SK-N-SH (cell line): ENCODE results near the gene POLL. TPM values are rescaled to one million over a fixed set of nuclear protein-coding genes. Genes with fewer than 3 reads are reported as not detected.

Experiments
- CTCF ChIA-PET: fragments of 300-600, 350-600 bp; formaldehyde crosslinking; extraction: SDS; loops from one replicate; lab custom pipeline; 2021; lab: Yijun Ruan, JAX
- POLR2A ChIA-PET: fragments of 350-600 bp; sonication (Branson Sonifier 250); formaldehyde crosslinking; extraction: SDS; loops from one replicate; lab custom pipeline; 2020; ENCODE audit warnings: antibody characterized with exemption, inconsistent platforms; lab: Yijun Ruan, JAX
- DNase-seq: peaks from one replicate; pipeline ENCODE4 v3.0.0; 2012
- H2AFZ ChIP-seq: fragments of 200-600 bp; sonication (generic); 2 replicates; pipeline ENCODE4 v1.8.1; 2016; ENCODE audit warnings: antibody characterized with exemption, mild to moderate bottlenecking, low read depth
- H3F3A ChIP-seq: fragments of 200-600 bp; sonication (generic); replicated peaks from 2 replicates; pipeline ENCODE3; 2016; ENCODE audit warnings: antibody characterized with exemption, mild to moderate bottlenecking; ENCODE audit not compliant: insufficient read depth
- H3K27ac ChIP-seq, 2 experiments: fragments of 200-500 bp in 1 of 2; fragments of 200-600 bp in 1 of 2; sonication (Bioruptor generic) in 1 of 2; sonication (generic), shearing (Covaris generic) in 1 of 2; 2 replicates each; pipeline versions ENCODE4 v1.5.1 to v1.6.1; 2014 to 2016; ENCODE audit warnings: low read depth in 2 of 2, inconsistent platforms in 1 of 2, low read length in 1 of 2, mild to moderate bottlenecking in 1 of 2, mixed read lengths in 1 of 2
- H3K27me3 ChIP-seq: fragments of 200-600 bp; sonication (generic), shearing (Covaris generic); 2 replicates; pipeline ENCODE4 v1.6.1; 2016; ENCODE audit warnings: mixed run types; ENCODE audit not compliant: insufficient read depth
- H3K36me3 ChIP-seq, 2 experiments: fragments of 200-500 bp in 1 of 2; fragments of 200-600 bp in 1 of 2; sonication (Bioruptor generic) in 1 of 2; sonication (generic) in 1 of 2; replicated peaks in 1 of 2; 2 replicates each; pipeline versions ENCODE3 to v1.5.1; 2014 to 2016; ENCODE audit warnings: low read length in 1 of 2, mild to moderate bottlenecking in 1 of 2; ENCODE audit not compliant: insufficient read depth in 2 of 2, control insufficient read depth in 1 of 2
- H3K4me1 ChIP-seq, 2 experiments: fragments of 200-500 bp in 1 of 2; fragments of 200-600 bp in 1 of 2; sonication (Bioruptor generic) in 1 of 2; sonication (generic), shearing (Covaris generic) in 1 of 2; 2 replicates each; pipeline versions ENCODE4 v1.5.1 to v1.6.1; 2014 to 2016; ENCODE audit warnings: low read depth in 1 of 2, low read length in 1 of 2, mixed run types in 1 of 2; ENCODE audit not compliant: insufficient read depth in 2 of 2, control insufficient read depth in 1 of 2
- H3K4me2 ChIP-seq: fragments of 200-600 bp; sonication (generic), shearing (Covaris generic); 2 replicates; pipeline ENCODE4 v1.6.1; 2017; ENCODE audit warnings: mixed run types
- H3K4me3 ChIP-seq, 2 experiments: fragments of 200-500 bp in 1 of 2; fragments of 200-600 bp in 1 of 2; sonication (Bioruptor generic) in 1 of 2; sonication (generic), shearing (Covaris generic) in 1 of 2; 2 replicates each; pipeline versions ENCODE4 v1.5.1 to v1.8.1; 2014 to 2016; ENCODE audit warnings: low read depth in 2 of 2, inconsistent platforms in 1 of 2, low read length in 1 of 2, mild to moderate bottlenecking in 1 of 2, mixed read lengths in 1 of 2, moderate library complexity in 1 of 2
- H3K79me2 ChIP-seq: fragments of 200-600 bp; sonication (generic); 2 replicates; pipeline ENCODE4 v1.8.1; 2017; ENCODE audit warnings: mild to moderate bottlenecking; ENCODE audit not compliant: insufficient read depth
- H3K9ac ChIP-seq: fragments of 200-600 bp; sonication (generic); 2 replicates; pipeline ENCODE4 v1.6.1; 2017; ENCODE audit warnings: mixed run types
- H3K9me2 ChIP-seq: fragments of 200-600 bp; sonication (generic); 2 replicates; pipeline ENCODE4 v1.6.1; 2017; ENCODE audit warnings: mixed run types
- H3K9me3 ChIP-seq: fragments of 200-600 bp; sonication (generic); 2 replicates; pipeline ENCODE4 v1.6.1; 2017; ENCODE audit warnings: mixed run types, mild to moderate bottlenecking, moderate library complexity
- H4K20me1 ChIP-seq: fragments of 200-600 bp; sonication (generic); 2 replicates; pipeline ENCODE4 v1.6.1; 2017; ENCODE audit warnings: mild to moderate bottlenecking, mixed run types; ENCODE audit not compliant: insufficient read depth
- ELF1 ChIP-seq: IDR thresholded peaks from 2 replicates; pipeline ENCODE4 v1.4.0; 2012
- GATA2 ChIP-seq: sonication (generic); formaldehyde crosslinking; IDR thresholded peaks from 2 replicates; pipeline ENCODE4 v1.5.0; 2020; ENCODE audit warnings: mild to moderate bottlenecking, missing genetic modification reagents
- MEF2A ChIP-seq: IDR thresholded peaks from 2 replicates; pipeline ENCODE4 v1.4.0; 2012; ENCODE audit warnings: low read depth, borderline replicate concordance
- MXI1 ChIP-seq: IDR thresholded peaks from 2 replicates; pipeline ENCODE4 v1.6.1; 2012; ENCODE audit warnings: mild to moderate bottlenecking, low read depth, low read length, improper control_type of control experiment
- NRF1 ChIP-seq: IDR thresholded peaks from 2 replicates; pipeline ENCODE4 v1.6.1; 2012; ENCODE audit warnings: low read depth, mild to moderate bottlenecking, low read length
- RXRA ChIP-seq: IDR thresholded peaks from 2 replicates; pipeline ENCODE4 v1.4.0; 2012; ENCODE audit warnings: low read depth, mild to moderate bottlenecking, borderline replicate concordance
- USF1 ChIP-seq: IDR thresholded peaks from 2 replicates; pipeline ENCODE4 v1.4.0; 2012; ENCODE audit warnings: low read depth, borderline replicate concordance
- USF2 ChIP-seq: fragments of 150-350 bp; IDR thresholded peaks from 2 replicates; pipeline ENCODE4 v1.6.1; 2017; ENCODE audit warnings: antibody characterized with exemption, low read length, low read depth, borderline replicate concordance
- WGBS: methylation state at CpG from one replicate; pipeline ENCODE4 v1.1.6; 2017; ENCODE audit warnings: low lambda C conversion rate; 5-methylcytosine and 5-hydroxymethylcytosine counted together
- polyA plus RNA-seq, 3 experiments: library from polyadenylated mRNA; depleted of rRNA; stranded (reverse); fragments of >200 nt; gene quantifications; 2 replicates each; pipeline ENCODE4 v1.2.3, GENCODE V29; 2012
- TF ChIP-seq, protein P1 (sequence below): fragments of 200-600 bp; sonication (generic); IDR thresholded peaks from 2 replicates; pipeline ENCODE4 v1.6.1; 2017; ENCODE audit warnings: antibody characterized with exemption, mild to moderate bottlenecking, moderate library complexity
- TF ChIP-seq, protein P2 (sequence below): IDR thresholded peaks from 2 replicates; pipeline ENCODE4 v1.6.1; 2012; ENCODE audit warnings: mild to moderate bottlenecking, low read depth, low read length, moderate library complexity

The POLL gene
- polyA plus RNA-seq, 1 of the 3 experiments (the other 2 are of a cell fraction), result 22.0 TPM

- Histone ChIP-seq H3K4me1 (peaks cover 0 to 6% of the 10 kb centered on the region in 2 experiments; a peak in 1 of 4 replicates), H3K4me3 (no peak overlapping the region), H4K20me1 (no peaks in the 10 kb centered on the region), H3K9me2 (no peaks in the 10 kb centered on the region), H3K9me3 (no peaks in the 10 kb centered on the region), H3K4me2 (no peak overlapping the region), H3K27me3 (no peaks in the 10 kb centered on the region), H3K36me3 (peaks cover 15 to 16% of the 10 kb centered on the region in 2 experiments), H3K79me2 (no peaks in the 10 kb centered on the region), H3K27ac (no peak overlapping the region), H3K9ac (no peak overlapping the region), H3F3A (no peaks in the 10 kb centered on the region), H2AFZ (no peak overlapping the region)
- ChIA-PET CTCF (interaction anchor here (0.5 to 2.9 kb wide), 3 partner anchors 23 to 968 kb away, joined by 4 to 7 read pairs (median 5); no protein-coding TSS in a partner anchor), POLR2A (no interaction called here)
- TF ChIP-seq RXRA (no peak), MXI1 (no peak), ELF1 (no peak), GATA2 (CRISPR knock-in tag) (no peak), MEF2A (no peak), NRF1 (no peak), USF2 (no peak), USF1 (no peak)
- TF ChIP-seq, protein P1, sequence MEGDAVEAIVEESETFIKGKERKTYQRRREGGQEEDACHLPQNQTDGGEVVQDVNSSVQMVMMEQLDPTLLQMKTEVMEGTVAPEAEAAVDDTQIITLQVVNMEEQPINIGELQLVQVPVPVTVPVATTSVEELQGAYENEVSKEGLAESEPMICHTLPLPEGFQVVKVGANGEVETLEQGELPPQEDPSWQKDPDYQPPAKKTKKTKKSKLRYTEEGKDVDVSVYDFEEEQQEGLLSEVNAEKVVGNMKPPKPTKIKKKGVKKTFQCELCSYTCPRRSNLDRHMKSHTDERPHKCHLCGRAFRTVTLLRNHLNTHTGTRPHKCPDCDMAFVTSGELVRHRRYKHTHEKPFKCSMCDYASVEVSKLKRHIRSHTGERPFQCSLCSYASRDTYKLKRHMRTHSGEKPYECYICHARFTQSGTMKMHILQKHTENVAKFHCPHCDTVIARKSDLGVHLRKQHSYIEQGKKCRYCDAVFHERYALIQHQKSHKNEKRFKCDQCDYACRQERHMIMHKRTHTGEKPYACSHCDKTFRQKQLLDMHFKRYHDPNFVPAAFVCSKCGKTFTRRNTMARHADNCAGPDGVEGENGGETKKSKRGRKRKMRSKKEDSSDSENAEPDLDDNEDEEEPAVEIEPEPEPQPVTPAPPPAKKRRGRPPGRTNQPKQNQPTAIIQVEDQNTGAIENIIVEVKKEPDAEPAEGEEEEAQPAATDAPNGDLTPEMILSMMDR, result no peak
- TF ChIP-seq, protein P2, sequence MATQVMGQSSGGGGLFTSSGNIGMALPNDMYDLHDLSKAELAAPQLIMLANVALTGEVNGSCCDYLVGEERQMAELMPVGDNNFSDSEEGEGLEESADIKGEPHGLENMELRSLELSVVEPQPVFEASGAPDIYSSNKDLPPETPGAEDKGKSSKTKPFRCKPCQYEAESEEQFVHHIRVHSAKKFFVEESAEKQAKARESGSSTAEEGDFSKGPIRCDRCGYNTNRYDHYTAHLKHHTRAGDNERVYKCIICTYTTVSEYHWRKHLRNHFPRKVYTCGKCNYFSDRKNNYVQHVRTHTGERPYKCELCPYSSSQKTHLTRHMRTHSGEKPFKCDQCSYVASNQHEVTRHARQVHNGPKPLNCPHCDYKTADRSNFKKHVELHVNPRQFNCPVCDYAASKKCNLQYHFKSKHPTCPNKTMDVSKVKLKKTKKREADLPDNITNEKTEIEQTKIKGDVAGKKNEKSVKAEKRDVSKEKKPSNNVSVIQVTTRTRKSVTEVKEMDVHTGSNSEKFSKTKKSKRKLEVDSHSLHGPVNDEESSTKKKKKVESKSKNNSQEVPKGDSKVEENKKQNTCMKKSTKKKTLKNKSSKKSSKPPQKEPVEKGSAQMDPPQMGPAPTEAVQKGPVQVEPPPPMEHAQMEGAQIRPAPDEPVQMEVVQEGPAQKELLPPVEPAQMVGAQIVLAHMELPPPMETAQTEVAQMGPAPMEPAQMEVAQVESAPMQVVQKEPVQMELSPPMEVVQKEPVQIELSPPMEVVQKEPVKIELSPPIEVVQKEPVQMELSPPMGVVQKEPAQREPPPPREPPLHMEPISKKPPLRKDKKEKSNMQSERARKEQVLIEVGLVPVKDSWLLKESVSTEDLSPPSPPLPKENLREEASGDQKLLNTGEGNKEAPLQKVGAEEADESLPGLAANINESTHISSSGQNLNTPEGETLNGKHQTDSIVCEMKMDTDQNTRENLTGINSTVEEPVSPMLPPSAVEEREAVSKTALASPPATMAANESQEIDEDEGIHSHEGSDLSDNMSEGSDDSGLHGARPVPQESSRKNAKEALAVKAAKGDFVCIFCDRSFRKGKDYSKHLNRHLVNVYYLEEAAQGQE, result no peak
- 100% methylated on average over 1 of the region's 1 CpG for WGBS
- no peak for DNase-seq
These were observed 37.9 kb upstream of the POLL start for GRCh38 chr10:101625821-101626412.
